Osteocyte (in vitro differentiated cells): Measurements from ENCODE around the gene SEMA3B. TPM values are rescaled to one million over a fixed set of nuclear protein-coding genes. Genes with fewer than 3 reads are reported as not detected.
A peak's percentile ranks its signal among the peaks of the same experiment; 100 is the strongest.

Source experiments
- DNase-seq: peaks from one replicate; pipeline ENCODE4 v3.0.0; 2021; ENCODE audit warnings: mixed read lengths; ENCODE audit not compliant: unreplicated experiment; ENCODE audit errors: extremely low spot score
- H3K27ac Mint-ChIP-seq: one replicate; pipeline ENCODE4 v1.8.0; 2021; ENCODE audit warnings: mild to moderate bottlenecking, mixed read lengths; ENCODE audit not compliant: unreplicated experiment
- H3K27me3 Mint-ChIP-seq: one replicate; pipeline ENCODE4 v1.8.0; 2021; ENCODE audit warnings: mixed read lengths; ENCODE audit not compliant: unreplicated experiment
- H3K36me3 Mint-ChIP-seq: one replicate; pipeline ENCODE4 v1.8.0; 2021; ENCODE audit warnings: mixed read lengths; ENCODE audit not compliant: unreplicated experiment
- H3K4me1 Mint-ChIP-seq: one replicate; pipeline ENCODE4 v1.8.0; 2021; ENCODE audit warnings: mixed read lengths; ENCODE audit not compliant: unreplicated experiment
- H3K4me3 Mint-ChIP-seq: one replicate; pipeline ENCODE4 v1.8.0; 2021; ENCODE audit warnings: mild to moderate bottlenecking, moderate library complexity, mixed read lengths; ENCODE audit not compliant: unreplicated experiment
- H3K9me3 Mint-ChIP-seq: one replicate; pipeline ENCODE4 v1.8.0; 2021; ENCODE audit warnings: mixed read lengths; ENCODE audit not compliant: unreplicated experiment
- CTCF ChIP-seq: fragments of 200-600 bp; sonication (generic); IDR thresholded peaks from 2 replicates; pipeline ENCODE4 v1.5.0; 2021; ENCODE audit warnings: antibody characterized with exemption, mild to moderate bottlenecking, moderate library complexity
- total RNA-seq: library from RNA; stranded (reverse); gene quantifications from 2 replicates; pipeline ENCODE4 v1.2.1, GENCODE V29; 2021

SEMA3B gene
- total RNA-seq, 1 donor from 2014 or later: 8.1 TPM

GRCh38 chr3:50322386-50323091 lies 53.6 kb downstream of the SEMA3B start, which contains the start of gene HYAL2:
Gene HYAL2, minus strand, starts transcription at chr3:50322745. Its CDS starts 2,256 bp downstream, at chr3:50320489.
- TF ChIP-seq CTCF: no peak
- no peak for DNase-seq
- Mint-ChIP-seq H3K27me3 (no peaks in the 10 kb centered on the region), H3K27ac (peak within 1 kb of the TSS; percentile 99), H3K4me3 (peak within 1 kb of the TSS; percentile 82), H3K36me3 (no peaks in the 10 kb centered on the region), H3K9me3 (no peaks in the 10 kb centered on the region), H3K4me1 (peaks cover 33% of the 10 kb centered on the region)

GRCh38 chr3:50323092-50323600 lies 54.2 kb downstream of the SEMA3B start:
- Mint-ChIP-seq H3K9me3 (no peaks in the 10 kb centered on the region), H3K27me3 (no peaks in the 10 kb centered on the region), H3K27ac (no peak overlapping the region), H3K4me1 (peaks cover 35% of the 10 kb centered on the region), H3K4me3 (peak overlapping the region; percentile 16), H3K36me3 (no peaks in the 10 kb centered on the region)
- no peak for TF ChIP-seq CTCF
- DNase-seq: no peak

GRCh38 chr3:50323614-50324199 lies 54.8 kb downstream of the SEMA3B start:
- TF ChIP-seq CTCF: no peak
- H3K27ac Mint-ChIP-seq: no peak overlapping the region
- H3K27me3 Mint-ChIP-seq: no peaks in the 10 kb centered on the region
- DNase-seq: no peak
- no peak overlapping the region for H3K4me3 Mint-ChIP-seq
- H3K36me3 Mint-ChIP-seq: no peaks in the 10 kb centered on the region
- H3K9me3 Mint-ChIP-seq: no peaks in the 10 kb centered on the region
- H3K4me1 Mint-ChIP-seq: peaks cover 37% of the 10 kb centered on the region

- peak; percentile 86 for TF ChIP-seq CTCF
- Mint-ChIP-seq H3K4me3 (no peak overlapping the region), H3K9me3 (no peaks in the 10 kb centered on the region), H3K27ac (no peak overlapping the region), H3K4me1 (peaks cover 35% of the 10 kb centered on the region), H3K36me3 (no peaks in the 10 kb centered on the region), H3K27me3 (no peaks in the 10 kb centered on the region)
- peak; percentile 92 for DNase-seq
Measured at GRCh38 chr3:50324351-50325112, 55.6 kb downstream of the SEMA3B start.

DNA sequence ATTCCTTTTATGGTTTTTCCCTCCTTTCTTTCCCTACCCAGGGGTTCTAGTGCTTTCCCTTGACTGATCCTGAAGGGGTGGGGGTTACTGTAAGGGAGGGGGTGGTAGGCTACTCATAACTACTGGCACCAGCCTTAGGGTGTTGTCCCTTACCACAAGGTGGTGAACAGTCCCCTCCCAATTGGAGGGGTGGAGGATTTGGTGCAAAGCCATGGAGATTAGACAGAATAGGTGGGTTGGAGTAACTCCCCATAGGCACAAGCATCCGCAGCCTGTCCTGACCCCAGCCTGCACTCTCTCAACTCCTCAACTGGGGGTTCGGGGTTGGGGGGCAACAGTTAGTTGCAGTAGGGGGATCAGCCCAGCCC lies 56.1 kb downstream of the SEMA3B start:
- Mint-ChIP-seq H3K9me3 (no peaks in the 10 kb centered on the region), H3K4me3 (peak overlapping the region; percentile 18), H3K4me1 (peaks cover 29% of the 10 kb centered on the region), H3K27ac (no peak overlapping the region), H3K27me3 (no peaks in the 10 kb centered on the region), H3K36me3 (no peaks in the 10 kb centered on the region)
- DNase-seq: no peak
- no peak for TF ChIP-seq CTCF
